Neutrophil (primary cell): ENCODE data around the gene SYT3.

Experiments used
- H3K27ac ChIP-seq: fragments of 200-600 bp; sonication (generic); 2 replicates; pipeline ENCODE4 v1.5.1; 2016; ENCODE audit warnings: mild to moderate bottlenecking, moderate library complexity
- H3K27me3 ChIP-seq: fragments of 200-600 bp; sonication (generic); 2 replicates; pipeline ENCODE4 v1.6.0; 2016; ENCODE audit warnings: mild to moderate bottlenecking
- H3K36me3 ChIP-seq: fragments of 200-600 bp; sonication (generic); 2 replicates; pipeline ENCODE4 v1.5.1; 2017
- H3K4me1 ChIP-seq, 2 experiments: fragments of 200-600 bp in 1 of 2; sonication (generic) in 1 of 2; 1 replicate in 1 of 2; 2 replicates in 1 of 2; pipeline versions ENCODE4 v1.5.1 to v1.6.1; 2013 to 2016; ENCODE audit warnings: low read depth in 1 of 2, low read length in 1 of 2, mild to moderate bottlenecking in 1 of 2, moderate library complexity in 1 of 2; ENCODE audit not compliant: control insufficient read depth in 1 of 2, insufficient read depth in 1 of 2
- H3K4me3 ChIP-seq, 2 experiments: fragments of 200-600 bp in 1 of 2; sonication (generic) in 1 of 2; 1 replicate in 1 of 2; 2 replicates in 1 of 2; pipeline ENCODE4 v1.5.1; 2013 to 2016; ENCODE audit warnings: low read depth in 1 of 2, low read length in 1 of 2, mild to moderate bottlenecking in 1 of 2, moderate library complexity in 1 of 2
- H3K9me3 ChIP-seq: fragments of 200-600 bp; sonication (generic); 2 replicates; pipeline ENCODE4 v1.5.1; 2016
- TF ChIP-seq, protein P1 (sequence below): fragments of 200-600 bp; sonication (generic); IDR thresholded peaks from 2 replicates; pipeline ENCODE4 v1.5.1; 2016; ENCODE audit warnings: antibody characterized with exemption

Gene SYT3

DNA sequence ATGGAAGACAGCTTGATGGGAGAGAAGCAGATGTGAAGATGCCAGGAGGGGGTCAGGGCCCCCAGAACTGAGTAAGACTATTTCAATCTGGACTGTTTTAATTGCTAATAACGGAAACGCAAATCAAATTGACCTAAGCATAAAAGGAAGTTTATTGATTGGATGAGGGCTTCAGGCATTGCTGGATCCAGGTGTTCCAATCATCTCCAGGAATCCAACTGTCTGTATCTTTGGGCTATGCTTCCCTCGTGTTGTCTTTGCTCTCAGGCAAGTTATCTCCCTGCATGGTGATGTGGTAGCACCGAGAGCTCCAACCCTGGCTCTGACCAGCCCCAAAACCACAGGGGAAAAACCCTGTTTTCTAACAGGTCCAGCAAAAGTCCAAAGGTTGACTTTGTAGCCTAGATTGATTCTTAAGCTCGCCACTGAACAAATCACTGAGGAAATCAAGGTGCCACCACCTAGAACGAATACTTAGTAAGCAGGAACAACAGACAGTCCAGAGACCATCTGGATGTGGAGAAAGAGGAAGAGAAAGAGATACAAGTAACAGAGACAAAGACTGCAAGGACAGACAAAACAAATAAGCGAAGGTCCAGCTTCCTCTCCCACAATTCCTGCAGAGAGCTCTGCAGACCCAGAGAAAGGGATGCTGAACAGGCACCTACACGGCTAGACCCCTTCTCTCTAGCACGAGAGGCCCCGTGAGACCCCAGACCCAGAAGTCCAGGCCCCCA is 8.4 kb upstream of the SYT3 start:
- peaks cover 45% of the 10 kb centered on the region for H3K27me3 ChIP-seq
- H3K4me1 ChIP-seq: no peaks in the 10 kb centered on the region
- H3K36me3 ChIP-seq: no peaks in the 10 kb centered on the region
- H3K4me3 ChIP-seq: no peak overlapping the region
- H3K27ac ChIP-seq: no peak overlapping the region
- H3K9me3 ChIP-seq: no peaks in the 10 kb centered on the region
- TF ChIP-seq, protein P1, sequence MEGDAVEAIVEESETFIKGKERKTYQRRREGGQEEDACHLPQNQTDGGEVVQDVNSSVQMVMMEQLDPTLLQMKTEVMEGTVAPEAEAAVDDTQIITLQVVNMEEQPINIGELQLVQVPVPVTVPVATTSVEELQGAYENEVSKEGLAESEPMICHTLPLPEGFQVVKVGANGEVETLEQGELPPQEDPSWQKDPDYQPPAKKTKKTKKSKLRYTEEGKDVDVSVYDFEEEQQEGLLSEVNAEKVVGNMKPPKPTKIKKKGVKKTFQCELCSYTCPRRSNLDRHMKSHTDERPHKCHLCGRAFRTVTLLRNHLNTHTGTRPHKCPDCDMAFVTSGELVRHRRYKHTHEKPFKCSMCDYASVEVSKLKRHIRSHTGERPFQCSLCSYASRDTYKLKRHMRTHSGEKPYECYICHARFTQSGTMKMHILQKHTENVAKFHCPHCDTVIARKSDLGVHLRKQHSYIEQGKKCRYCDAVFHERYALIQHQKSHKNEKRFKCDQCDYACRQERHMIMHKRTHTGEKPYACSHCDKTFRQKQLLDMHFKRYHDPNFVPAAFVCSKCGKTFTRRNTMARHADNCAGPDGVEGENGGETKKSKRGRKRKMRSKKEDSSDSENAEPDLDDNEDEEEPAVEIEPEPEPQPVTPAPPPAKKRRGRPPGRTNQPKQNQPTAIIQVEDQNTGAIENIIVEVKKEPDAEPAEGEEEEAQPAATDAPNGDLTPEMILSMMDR: no peak

DNA sequence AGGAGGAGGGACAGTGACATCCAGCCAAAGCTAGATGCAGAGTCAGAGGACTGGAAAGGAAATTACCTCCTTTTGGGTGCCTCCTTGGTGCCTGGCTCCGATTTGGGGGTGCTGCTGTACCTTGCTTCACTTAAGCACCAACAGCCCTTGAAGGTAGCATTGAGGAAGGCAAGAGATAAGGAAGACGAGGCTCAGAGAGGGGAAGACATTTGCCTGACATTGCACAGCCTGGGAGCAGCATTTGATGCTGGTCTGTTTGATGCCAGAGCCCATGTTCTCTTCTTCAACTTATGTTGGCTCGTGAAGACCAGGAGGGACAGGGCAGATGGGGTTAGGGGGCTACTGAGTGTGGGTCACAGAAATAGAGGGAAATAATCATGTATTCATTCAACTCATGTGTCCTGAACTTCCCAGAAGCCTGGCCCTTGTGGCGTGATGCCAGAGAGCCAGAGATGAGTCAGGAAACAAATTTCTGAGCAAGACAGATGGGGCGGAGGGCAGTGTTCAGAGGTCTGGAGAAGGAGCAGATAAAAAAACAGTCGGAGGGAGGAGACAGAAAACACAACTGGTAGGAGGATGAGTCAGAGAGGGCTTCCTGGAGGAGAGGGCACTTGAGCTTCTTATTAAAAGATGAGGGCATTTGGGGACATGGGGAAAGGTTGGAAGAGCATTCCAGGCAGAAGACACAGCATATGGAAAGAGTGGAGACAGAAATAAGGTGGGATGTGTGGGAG is 6.6 kb upstream of the SYT3 start:
- H3K27me3 ChIP-seq: peaks cover 50% of the 10 kb centered on the region
- no peaks in the 10 kb centered on the region for H3K9me3 ChIP-seq
- no peak overlapping the region for H3K27ac ChIP-seq
- TF ChIP-seq, protein P1: no peak
- H3K4me3 ChIP-seq: no peak overlapping the region
- no peaks in the 10 kb centered on the region for H3K36me3 ChIP-seq
- no peaks in the 10 kb centered on the region for H3K4me1 ChIP-seq

DNA sequence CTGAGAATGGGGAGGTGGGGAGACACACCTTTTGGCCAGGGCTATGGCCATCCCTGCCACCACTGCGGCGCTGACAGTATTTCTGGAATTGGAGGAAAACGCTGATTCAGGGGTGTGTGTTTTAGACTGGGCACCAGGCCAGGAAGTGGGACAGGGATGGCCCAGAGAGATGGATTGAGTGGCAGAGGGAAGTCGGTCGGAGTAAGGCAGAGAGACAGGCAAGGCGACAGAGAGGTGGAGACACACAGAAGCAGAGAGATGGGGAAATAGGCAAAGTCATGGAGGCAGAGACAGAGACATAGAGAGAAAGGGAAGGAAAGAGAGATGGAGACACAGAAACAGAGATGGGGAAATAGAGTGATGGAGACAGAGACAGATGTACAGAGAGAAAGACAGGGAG is 5.4 kb upstream of the SYT3 start:
- Histone ChIP-seq H3K27ac (no peak overlapping the region), H3K9me3 (no peaks in the 10 kb centered on the region), H3K4me1 (no peaks in the 10 kb centered on the region), H3K27me3 (peaks cover 61% of the 10 kb centered on the region), H3K36me3 (no peaks in the 10 kb centered on the region), H3K4me3 (no peak overlapping the region)
- TF ChIP-seq, protein P1: no peak

DNA sequence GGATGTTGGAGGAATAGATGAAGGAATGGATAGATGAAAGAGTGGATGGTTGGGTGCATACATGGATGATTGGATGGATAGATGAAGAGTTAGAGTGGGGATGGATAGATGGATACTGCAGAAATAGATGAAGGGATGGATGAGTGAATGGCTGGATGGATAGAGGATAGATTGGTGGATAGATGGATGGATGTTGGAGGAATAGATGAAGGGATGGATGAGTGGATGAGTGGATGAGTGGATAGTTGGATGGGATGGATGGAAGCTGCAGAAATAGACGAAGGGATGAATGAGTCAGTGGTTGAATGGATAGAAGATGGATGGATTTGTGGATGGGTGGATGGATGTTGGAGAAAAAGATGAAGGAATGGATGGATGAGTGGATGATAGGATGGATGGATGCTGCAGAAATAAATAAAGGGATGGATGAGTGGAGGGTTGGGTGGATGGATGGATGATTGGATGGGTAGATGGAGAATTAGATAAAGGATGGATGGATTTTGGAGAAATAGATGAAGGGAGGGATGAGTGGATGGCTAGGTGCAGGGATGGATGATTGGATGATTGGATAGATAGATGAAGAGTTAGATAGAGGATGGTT is 4.7 kb upstream of the SYT3 start:
- H3K27me3 ChIP-seq: peaks cover 68% of the 10 kb centered on the region
- no peaks in the 10 kb centered on the region for H3K4me1 ChIP-seq
- H3K4me3 ChIP-seq: no peak overlapping the region
- TF ChIP-seq, protein P1: no peak
- H3K36me3 ChIP-seq: no peaks in the 10 kb centered on the region
- H3K9me3 ChIP-seq: no peaks in the 10 kb centered on the region
- H3K27ac ChIP-seq: no peak overlapping the region

DNA sequence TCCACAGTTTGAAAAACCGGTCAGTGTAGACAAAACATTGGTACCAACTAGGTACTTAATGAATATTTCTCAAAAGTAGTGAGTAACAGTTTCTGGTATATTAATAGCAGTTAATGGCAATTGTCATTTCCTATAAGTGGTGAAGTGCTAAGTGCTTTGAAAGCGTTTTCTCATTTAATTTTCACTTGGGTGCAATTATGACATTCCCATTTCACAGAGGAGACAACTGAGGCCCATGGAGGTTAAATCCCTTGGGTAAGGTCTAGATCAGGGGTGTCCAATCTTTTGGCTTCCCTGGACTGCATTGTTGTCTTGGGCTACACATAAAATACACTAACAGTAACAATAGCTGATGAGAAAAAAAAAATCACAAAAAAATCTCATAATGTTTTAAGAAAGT is 687 bp upstream of the SYT3 start:
- no peak overlapping the region for H3K4me3 ChIP-seq
- peaks cover 96% of the 10 kb centered on the region for H3K27me3 ChIP-seq
- no peak overlapping the region for H3K27ac ChIP-seq
- no peaks in the 10 kb centered on the region for H3K9me3 ChIP-seq
- no peaks in the 10 kb centered on the region for H3K4me1 ChIP-seq
- no peaks in the 10 kb centered on the region for H3K36me3 ChIP-seq
- TF ChIP-seq, protein P1: no peak
